ENCODE data around the gene ZNF528.

ZNF528 gene

GRCh38 chr19:52453324-52454094 is 55.9 kb downstream of the ZNF528 start, which contains the start of gene ZNF578:
ZNF578 (plus strand) TSS chr19:52453553; CDS start chr19:52501846, 48,293 bp downstream.
- H3K4me3 ChIP-seq (ENCODE audit: low read length) = peak within 1 kb of the TSS; percentile 85
- DNase-seq (ENCODE audit: low read depth) = peak; percentile 84
- no peak for TF ChIP-seq CTCF (conservative IDR thresholded peaks at IDR 0.05; ENCODE audit: low read length)

- no peak for DNase-seq (ENCODE audit: low read depth)
- no peak for TF ChIP-seq CTCF (conservative IDR thresholded peaks at IDR 0.05; ENCODE audit: low read length)
- no peak overlapping the region for H3K4me3 ChIP-seq (ENCODE audit: low read length)
These were observed 67.3 kb downstream of the ZNF528 start for GRCh38 chr19:52464798-52465470.
